NCI-H2196 treated with DMSO at 0.1 percent for 48 hours (cell line): Measurements from ENCODE around the gene C22orf39.

Source experiments
- DNase-seq: peaks from one replicate; lab custom pipeline; 2025; ENCODE audit not compliant: unreplicated experiment; lab: John Stamatoyannopoulos, UW

Gene C22orf39

DNA sequence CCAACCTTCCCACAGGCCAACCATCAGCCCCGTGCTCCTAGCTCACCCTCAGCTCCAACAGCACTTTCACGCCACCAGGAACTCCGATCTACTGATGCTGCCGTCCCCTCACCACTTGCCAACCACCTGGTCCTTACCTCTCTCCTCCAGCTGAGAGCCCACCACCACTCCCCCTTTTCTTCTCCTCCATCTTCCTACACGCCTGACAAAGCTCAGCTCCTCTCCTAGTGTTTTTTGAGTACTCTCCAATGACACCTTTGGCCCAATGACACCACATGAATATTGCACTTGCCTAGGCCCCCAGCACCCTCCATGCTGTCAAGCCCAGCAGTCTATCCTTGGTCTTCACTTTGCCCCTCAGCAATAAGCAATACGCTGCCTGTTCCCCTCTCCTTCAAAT lies 46.6 kb downstream of the C22orf39 start:
- DNase-seq: no peak

DNA sequence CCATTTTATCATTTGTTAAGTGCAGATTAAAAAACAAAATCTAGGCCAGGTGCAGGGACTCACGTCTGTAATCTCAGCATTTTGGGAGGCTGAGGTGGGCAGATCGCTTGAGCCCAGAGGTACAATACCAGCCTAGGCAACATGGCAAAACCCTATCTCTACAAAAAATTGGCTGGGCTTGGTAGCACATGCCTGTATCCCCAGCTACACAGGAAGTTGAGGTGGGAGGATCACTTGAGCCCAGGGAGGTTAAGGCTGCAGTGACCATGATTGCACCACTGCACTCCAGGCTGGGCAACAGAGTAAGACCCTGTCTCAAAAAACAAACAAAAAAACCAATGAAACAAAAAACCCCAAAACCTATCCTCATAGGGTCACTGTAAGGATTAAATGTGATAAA lies 48.9 kb downstream of the C22orf39 start:
- no peak for DNase-seq

DNA sequence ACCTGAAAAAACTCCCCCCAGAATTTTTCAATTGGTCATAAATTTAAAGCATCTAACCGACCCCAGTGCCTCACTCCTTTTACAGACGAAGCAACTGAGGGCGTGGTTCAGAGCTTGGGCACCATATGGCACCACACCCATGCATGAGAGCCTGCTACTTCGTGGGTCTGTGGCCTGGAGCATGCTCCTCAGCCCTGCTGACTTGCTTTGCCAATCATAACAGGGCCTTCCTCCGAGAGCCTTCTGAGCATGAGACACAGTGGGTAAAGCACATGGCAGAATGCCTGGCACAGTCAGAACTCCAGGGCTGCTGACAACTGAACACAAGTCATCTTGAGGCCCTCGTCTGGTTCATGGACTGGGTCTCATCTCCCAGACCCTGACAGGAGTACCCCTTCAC lies 49.3 kb downstream of the C22orf39 start:
- DNase-seq: no peak

DNA sequence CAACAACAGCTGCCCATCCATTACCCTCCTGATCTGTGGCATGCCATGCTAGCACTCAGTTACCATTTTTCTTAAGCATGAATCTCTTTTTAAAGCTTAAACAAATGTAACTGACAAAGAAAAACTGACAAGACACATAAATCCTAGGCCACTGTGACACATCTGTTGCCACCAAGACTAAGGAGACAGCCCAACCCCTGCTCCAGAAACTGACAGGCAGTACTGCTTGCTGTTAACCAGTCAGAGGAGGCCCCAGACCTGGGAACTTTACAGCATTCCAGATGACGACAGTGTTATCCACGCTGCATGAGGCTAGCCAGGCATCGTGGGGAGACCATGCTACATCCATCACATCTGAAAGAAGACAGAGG lies 49.8 kb downstream of the C22orf39 start:
- no peak for DNase-seq

- DNase-seq: no peak
Measured at GRCh38 chr22:19396934-19397733, 50.4 kb downstream of the C22orf39 start.

DNA sequence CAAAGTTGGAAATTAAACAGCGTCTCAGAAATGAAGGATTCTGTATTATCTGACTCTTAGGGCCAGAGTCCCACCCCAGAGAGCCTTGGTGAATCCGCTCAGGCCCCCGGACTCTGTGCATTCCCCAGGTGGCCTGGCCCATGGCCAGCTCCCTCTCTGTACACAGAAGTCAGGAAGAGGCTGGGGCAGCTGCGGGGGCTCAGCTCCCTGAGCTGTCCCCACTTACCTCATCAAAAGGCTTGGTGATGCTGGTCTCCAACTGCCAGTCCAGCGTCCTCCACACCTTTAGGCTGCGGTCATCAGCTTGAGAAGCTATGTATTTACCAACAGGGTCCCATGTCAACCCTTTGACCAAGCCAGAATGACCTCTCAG lies 51.0 kb downstream of the C22orf39 start:
- no peak for DNase-seq

DNA sequence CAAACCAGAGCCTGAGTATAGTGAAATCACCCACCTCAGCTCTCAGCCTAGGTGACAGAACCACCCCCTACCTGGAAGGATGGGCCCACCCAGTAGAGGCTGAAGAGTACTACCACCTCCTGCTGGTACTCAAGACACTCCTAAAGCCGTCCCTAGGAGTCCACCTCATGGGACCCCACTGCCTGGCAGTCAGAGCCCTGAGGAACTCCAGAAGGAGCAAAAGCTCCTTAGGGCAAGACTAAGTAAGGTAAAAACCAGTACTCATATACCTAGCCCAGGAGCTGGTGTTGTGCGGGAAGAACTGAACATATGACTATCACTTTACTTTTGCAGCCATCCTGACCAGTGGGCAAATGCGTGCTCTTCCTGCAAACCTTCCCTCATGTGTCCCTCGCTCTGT lies 52.2 kb downstream of the C22orf39 start:
- no peak for DNase-seq

DNA sequence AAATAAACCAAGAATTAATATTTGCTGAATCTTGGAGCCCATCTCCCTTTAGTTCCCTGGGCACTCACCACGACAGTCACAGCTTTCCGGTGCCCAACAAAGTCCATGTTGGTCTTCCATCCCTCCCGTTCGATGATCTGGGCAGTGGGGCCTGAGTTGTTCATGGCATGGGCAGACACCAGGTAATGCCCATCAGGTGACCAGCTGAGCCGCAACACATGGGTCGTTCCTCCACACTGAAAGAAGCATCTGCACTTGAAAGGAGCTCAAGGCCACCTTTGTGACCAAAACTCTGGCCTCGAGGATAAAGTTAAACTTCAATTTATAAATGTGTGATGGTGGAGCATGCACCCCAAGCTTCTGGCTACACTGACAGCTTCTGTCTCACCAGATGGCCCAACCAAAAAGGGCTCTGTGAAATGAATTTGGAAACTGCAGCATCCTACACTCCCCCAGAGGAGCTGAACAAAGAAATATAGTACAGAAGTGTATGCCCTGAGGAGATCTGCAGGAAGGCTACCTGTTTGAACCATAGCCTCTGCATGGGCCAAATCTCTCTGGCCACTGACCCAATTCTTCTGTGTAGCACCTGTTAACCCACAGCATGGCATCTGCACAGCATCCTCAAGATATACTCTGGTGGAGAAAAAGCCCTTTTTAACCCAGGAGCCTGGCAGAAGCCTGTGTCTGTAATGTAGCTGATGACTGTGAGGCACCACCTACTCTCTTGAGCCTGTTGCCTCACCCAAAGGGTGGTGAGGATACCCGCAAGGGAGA lies 53.0 kb downstream of the C22orf39 start:
- DNase-seq: no peak

DNA sequence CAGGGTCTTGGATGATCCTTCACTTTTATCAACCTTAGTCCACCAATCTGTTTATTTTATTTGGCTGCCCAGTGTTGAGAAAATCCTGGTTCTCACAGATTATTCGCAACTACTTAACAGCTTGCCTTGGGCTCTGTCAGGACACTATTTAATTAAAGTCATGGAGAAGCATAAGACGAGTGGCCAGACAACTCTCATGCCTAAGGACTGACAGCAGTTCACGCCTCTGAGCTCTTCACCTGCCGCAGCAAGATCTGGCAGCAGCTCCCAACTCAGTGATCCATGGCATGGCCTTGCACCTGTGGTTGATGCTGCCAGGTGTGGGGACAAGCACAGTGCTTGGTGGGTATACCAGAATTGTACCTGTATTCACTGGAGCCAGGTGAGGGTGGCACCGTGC lies 53.8 kb downstream of the C22orf39 start:
- DNase-seq: no peak
